Urinary bladder (tissue), 4 donors: ENCODE results near the gene FAM20A. TPM values are rescaled to one million over a fixed set of nuclear protein-coding genes. Genes with fewer than 3 reads are reported as not detected.
A peak's percentile ranks its signal among the peaks of the same experiment; 100 is the strongest.

Experiments used
- DNase-seq: peaks from one replicate; pipeline ENCODE4 v3.0.0-alpha.2; 2015; ENCODE audit errors: extremely low spot score
- H3K27ac ChIP-seq: one replicate; pipeline ENCODE4 v1.5.1; 2013; ENCODE audit warnings: low read depth, mild to moderate bottlenecking, moderate library complexity
- H3K36me3 ChIP-seq: one replicate; pipeline ENCODE4 v1.6.1; 2013; ENCODE audit warnings: mild to moderate bottlenecking, moderate library complexity; ENCODE audit not compliant: insufficient read depth
- H3K4me1 ChIP-seq: one replicate; pipeline ENCODE4 v1.6.1; 2013; ENCODE audit warnings: mild to moderate bottlenecking, moderate library complexity; ENCODE audit not compliant: insufficient read depth
- H3K4me3 ChIP-seq: one replicate; pipeline ENCODE4 v1.5.1; 2013; ENCODE audit warnings: low read depth, low read length
- WGBS: extraction: QIAGEN DNeasy Blood & Tissue Kit; methylation state at CpG from one replicate; pipeline ENCODE4 v1.1.7; 2013; 5-methylcytosine and 5-hydroxymethylcytosine counted together
- polyA plus RNA-seq: library from polyadenylated mRNA; stranded (reverse); fragments of 200-250 nt; gene quantifications from one replicate; pipeline ENCODE4 v1.2.3, GENCODE V29; 2013
- total RNA-seq: library from RNA; depleted of rRNA; stranded (reverse); fragments of >200 nt; gene quantifications from one replicate; pipeline ENCODE4 v1.2.3, GENCODE V29; 2014
- donor health status: healthy with polysubstance abuse.
- donor health status: healthy.

FAM20A gene
- total and polyA plus RNA-seq, 2 donors, result 5.4 to 6.1 TPM

DNA sequence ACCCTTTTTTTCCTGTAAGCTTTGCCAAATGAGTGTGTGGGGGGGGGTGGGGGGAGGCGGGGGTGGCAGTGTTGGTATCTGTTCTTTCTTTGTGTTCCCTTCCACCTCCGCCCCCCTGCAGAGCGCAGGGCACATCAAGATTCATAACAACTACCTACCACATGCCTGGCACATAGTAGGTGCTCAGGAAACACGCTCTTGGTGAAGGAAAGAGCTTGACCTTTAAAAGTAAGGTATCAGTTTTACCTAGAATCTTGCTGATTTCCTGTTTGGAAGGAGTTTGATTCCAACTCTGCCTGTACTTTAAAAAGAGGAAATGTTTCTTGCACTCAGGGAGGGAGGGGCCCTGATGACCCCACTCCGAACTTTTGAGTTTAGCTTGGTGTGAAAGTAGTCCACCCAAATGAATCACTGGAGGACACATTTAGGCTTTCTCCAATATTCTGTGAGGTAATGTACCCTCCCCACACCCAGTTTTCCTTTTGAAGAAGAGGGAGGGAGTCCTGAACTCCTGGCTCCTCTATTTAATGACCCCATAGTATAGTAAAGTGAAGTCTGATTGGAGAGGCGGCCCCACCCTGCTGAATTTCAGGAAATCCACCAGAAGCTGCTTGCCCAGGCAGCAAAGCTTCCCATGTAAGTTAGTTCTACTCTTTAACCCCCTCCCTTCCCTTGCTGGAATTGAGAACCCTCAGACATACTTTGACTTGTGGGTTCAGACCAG, 560 bp upstream of the FAM20A start:
- H3K27ac ChIP-seq, result no peak overlapping the region
- no peak for DNase-seq
- 61% methylated on average over 6 of the region's 6 CpGs for WGBS
- H3K4me3 ChIP-seq, result peak overlapping the region; percentile 37
- peaks cover 2% of the 10 kb centered on the region for H3K4me1 ChIP-seq
- H3K36me3 ChIP-seq, result no peaks in the 10 kb centered on the region

DNA sequence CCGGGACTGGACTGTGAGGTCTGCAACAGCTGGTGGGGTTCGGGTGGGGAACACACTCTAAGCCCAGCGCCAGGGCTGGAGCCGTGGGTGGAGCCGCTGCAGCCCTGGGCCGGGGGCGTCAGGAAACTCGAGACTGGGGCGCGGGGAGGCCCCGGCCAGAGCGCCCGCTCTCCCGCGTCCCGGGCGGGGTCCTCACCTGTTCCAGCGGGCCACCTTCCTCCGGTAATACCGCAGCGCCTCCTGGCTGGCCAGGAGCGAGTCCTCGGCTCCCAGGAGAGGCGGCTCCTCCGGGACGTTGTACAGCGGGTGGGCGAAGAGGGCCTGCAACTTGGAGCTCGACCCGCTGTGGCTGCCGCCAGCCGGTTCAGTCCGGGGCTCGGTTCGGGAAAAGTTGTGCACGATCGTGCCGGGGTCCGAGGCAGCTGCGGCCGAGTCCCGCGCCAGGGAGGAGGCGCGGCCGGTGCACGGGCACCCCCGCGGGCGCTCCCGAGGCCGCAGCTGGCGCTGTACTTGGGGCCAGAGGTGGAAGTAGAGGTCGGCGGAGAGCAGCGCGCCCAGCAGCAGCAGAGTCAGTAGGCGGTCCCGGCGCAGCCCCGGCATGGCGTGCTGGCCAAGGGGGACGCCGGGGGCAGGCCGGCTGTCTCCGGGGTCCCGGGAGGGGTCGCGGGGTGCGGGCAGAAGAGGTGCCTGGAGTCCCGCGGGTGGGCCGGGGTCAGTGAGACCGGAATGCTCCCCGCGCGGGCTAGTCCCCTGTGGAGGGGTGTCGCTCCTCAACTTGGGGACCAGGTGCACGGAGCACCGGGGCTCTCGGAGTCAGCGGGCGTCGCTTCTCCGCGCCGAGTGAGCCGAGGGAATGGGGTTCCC, 868 bp downstream of the FAM20A start:
- Histone ChIP-seq H3K27ac (no peak overlapping the region), H3K36me3 (no peaks in the 10 kb centered on the region), H3K4me3 (peak overlapping the region; percentile 37), H3K4me1 (peaks cover 2% of the 10 kb centered on the region)
- 2% methylated on average over 88 of the region's 88 CpGs for WGBS
- no peak for DNase-seq

DNA sequence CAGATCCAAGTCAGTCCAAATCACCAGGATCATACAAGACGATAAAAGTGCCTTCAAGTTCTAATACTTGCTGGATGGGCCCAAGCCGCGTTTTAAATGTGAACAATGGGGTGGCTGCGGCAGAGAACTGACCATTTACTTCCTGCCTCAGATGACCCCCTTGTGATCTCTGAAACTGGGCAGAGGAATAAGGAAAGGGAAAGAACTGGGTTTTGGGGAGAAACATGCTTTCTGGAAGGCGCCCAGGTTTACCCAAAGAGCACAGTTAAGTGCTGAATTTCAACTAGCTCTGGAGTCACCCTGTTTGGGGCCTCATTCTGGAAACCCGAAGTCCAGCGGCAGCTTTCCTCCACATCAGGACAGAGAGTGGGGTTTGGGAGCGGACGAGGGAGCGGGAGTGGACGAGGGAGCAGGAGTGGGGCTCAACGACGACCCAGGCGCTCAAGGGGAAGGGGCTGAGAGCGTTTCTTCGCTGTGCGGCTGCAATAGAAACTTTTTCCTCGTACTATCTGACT, 1.6 kb downstream of the FAM20A start:
- 37% methylated on average over 18 of the region's 18 CpGs for WGBS
- no peaks in the 10 kb centered on the region for H3K36me3 ChIP-seq
- no peak for DNase-seq
- H3K27ac ChIP-seq, result no peak overlapping the region
- H3K4me3 ChIP-seq, result peak overlapping the region; percentile 37
- H3K4me1 ChIP-seq, result no peaks in the 10 kb centered on the region

DNA sequence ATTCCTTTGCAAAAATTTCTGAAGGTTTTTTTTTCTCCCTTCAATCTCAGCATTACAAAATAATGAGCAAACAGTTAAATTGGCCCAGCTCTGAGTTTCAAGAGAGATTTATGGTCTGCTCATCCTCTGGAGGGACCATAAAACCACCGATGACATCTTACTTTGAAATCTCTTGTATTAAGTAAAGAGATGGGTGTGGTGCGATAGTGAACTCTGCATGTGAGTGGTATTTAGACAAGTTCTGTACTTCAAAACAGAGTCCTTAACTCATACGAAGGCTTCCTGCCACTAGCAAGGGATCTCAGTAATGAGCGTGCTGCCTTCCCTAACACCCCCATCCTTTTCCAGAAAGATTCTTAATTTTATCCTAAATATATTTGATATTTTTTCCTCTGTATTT, 2.1 kb downstream of the FAM20A start:
- H3K27ac ChIP-seq, result no peak overlapping the region
- H3K36me3 ChIP-seq, result no peaks in the 10 kb centered on the region
- no peaks in the 10 kb centered on the region for H3K4me1 ChIP-seq
- H3K4me3 ChIP-seq, result no peak overlapping the region
- no peak for DNase-seq
- 50% methylated on average over 4 of the region's 4 CpGs for WGBS

DNA sequence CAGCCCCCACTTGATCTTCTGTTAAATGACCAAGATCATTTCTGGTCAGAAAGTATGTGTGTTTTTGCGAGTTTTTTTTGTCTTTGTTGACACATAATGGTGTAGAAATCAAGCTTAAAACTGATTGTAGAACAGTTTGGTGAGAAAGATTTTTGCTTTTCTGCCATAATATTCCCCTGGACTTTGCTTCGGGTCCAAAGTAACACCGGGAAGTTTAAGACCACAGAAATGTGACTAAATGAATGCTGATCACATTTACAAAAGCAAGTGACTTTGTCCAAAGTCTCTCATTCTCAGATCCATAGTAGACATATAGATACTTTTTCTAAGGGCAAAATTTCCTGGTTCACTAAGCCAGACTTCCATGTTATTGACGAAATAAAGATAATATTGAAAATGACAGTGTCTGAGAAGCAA, 2.6 kb downstream of the FAM20A start:
- Histone ChIP-seq H3K36me3 (no peaks in the 10 kb centered on the region), H3K27ac (no peak overlapping the region), H3K4me1 (peaks cover 2% of the 10 kb centered on the region), H3K4me3 (no peak overlapping the region)
- 80% methylated on average over 4 of the region's 4 CpGs for WGBS
- DNase-seq, result no peak

DNA sequence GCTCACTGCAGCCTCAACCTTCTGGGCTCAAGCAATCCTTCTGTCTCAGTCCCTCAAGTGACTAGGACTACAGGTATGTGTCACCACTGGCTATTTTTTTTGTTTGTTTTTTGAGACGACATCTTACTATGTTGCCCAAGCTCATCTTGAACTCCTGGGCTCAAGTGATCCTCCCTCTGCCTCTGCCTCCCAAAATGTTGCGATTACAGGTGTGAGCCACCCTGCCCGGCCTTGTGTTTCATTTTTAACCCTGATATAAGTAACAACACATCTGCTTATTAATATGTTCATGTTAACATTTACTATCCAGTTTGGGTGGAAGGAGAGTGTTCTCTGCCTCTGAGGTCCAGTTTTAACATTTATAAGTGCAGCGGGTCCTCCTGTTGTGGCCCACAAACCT, 3.1 kb downstream of the FAM20A start:
- Histone ChIP-seq H3K4me3 (no peak overlapping the region), H3K27ac (no peak overlapping the region), H3K4me1 (peaks cover 2% of the 10 kb centered on the region), H3K36me3 (no peaks in the 10 kb centered on the region)
- no peak for DNase-seq
- WGBS, result 94% methylated on average over 4 of the region's 4 CpGs

DNA sequence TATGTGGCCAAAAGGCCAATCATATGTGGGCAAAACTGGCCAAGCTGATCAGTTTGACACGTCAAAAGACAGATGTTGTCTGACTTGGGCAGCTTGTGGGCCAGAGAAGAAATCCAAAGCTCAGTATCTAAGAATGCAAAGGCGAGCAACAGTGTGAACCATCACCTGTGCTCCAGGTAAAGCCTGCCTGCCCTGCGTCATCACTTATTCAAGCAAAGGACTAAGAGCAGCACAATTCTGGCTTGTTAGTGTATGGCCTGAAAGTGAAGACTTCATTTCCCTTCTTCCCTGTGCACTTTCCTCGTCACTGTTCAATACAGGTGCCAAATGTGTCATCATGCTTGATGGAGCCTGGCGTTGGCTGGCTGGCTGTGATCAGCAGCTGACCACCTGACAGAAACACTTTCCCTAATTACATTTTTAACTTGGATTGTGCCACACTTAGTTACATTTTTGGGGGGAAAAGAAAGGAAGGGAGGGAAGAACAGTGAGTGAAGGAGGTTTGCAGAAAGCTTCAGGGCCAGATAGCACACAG, 4.7 kb downstream of the FAM20A start:
- no peaks in the 10 kb centered on the region for H3K36me3 ChIP-seq
- H3K27ac ChIP-seq, result no peak overlapping the region
- H3K4me3 ChIP-seq, result no peak overlapping the region
- H3K4me1 ChIP-seq, result peaks cover 2% of the 10 kb centered on the region
- WGBS, result 95% methylated on average over 5 of the region's 5 CpGs
- no peak for DNase-seq

DNA sequence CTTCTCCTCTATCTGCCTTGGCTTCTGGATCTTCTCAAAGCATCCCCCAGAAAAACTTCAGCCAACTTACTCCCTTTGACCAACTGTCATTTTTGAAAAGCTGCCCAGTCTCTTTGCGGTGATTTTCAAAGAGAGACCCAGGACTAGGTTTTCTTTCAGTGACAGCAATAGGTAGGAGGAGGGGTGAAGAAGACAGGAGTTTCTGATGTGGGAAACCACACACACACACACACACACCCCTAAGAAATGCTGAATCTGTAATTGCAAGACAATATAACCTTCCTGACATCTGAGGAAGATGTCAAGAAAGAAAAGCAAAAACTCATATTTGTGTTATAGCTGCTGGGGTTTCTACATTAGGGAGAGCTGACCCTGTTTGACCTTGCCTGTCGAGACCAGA, 5.2 kb downstream of the FAM20A start:
- no peak overlapping the region for H3K4me3 ChIP-seq
- peaks cover 2% of the 10 kb centered on the region for H3K4me1 ChIP-seq
- no peak overlapping the region for H3K27ac ChIP-seq
- no peaks in the 10 kb centered on the region for H3K36me3 ChIP-seq
- 77% methylated on average over 2 of the region's 2 CpGs for WGBS
- DNase-seq, result no peak

DNA sequence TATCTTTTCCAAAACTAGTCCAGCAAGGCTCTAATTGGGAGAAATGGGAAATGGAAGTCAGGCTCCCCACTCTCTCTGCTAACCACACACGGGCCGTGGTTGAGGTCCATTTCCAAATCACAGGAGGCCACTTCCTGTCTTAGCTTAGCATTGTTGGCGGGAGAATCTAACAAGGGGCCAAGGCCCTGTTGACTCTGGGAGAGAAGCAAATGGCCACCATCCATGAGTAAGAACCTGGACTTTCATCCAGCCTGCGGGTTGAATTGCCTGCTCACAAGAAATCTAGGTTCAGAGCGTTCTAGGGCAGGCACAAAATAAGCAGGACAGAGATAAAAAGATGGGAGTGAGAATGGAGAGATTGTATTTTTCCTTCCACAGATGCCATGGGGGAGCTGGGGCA, 5.7 kb downstream of the FAM20A start:
- DNase-seq, result no peak
- Histone ChIP-seq H3K4me1 (peaks cover 2% of the 10 kb centered on the region), H3K36me3 (no peaks in the 10 kb centered on the region), H3K27ac (no peak overlapping the region), H3K4me3 (no peak overlapping the region)
- 83% methylated on average over 5 of the region's 5 CpGs for WGBS

DNA sequence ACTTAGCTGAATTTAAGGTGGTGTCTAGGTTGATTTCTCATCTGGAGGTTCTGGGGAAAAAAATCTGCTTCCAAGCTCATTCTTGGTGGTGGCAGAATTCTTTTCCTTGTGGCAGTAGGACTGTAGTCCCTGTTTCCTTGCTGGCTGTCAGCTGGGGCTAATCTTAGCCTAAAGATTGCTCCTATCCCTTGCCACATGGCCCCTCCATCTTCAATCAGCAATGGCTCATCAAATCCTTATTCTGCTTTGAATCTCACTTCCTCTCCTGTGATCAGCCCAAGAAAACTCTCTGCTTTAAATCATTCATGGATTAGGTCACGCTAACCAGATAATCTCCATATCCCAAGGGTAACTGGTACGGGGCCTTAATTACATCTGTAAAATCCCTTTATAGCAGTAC, 6.6 kb downstream of the FAM20A start:
- 91% methylated on average over 2 of the region's 2 CpGs for WGBS
- H3K36me3 ChIP-seq, result no peaks in the 10 kb centered on the region
- H3K27ac ChIP-seq, result no peak overlapping the region
- no peak for DNase-seq
- peaks cover 2% of the 10 kb centered on the region for H3K4me1 ChIP-seq
- H3K4me3 ChIP-seq, result no peak overlapping the region

DNA sequence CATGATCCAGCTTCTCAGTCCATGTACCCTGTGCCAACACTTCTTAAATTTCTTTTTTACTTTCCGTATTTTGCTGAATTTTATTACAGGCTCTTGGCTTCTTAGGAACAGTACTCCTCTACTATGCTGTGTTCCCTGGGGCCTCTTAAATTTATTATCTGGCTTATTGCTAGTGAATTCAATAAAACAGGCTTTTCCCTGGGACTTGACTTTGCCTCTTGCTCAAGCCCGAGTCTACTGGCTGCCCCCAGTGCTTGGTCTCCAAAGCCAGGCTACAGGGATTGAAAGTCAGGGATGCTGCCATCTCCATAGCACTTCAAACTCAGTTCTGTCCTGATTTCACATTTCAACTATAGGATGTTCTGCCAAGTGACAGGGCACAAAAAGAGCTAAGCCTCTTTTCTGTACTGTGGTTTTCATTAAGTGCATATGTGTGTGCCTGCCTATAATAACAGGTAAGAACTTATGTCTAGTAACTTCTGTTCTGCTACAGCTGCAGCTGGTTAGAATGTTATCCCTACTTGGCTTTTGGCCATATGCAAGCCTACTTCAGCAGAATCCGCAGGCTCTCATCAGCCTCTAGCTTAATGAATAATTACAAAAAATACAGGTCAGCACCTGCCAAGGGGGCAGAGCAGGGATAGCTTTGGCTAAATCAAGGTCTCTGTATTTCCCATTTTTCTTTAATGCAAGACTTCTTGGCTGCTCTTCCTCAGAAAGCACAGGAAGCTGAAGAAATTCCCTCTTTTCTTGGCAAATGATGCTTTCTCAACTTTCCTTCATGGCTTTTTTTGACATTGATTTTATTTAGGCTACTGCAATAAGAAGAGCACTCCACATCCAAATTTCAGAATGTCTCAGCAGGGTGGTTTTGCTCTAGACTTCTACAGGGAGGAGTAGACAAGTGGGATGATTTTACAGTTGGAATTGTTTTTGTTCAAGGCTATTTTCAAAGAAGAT, 8.2 kb downstream of the FAM20A start:
- Histone ChIP-seq H3K4me3 (no peak overlapping the region), H3K27ac (no peak overlapping the region), H3K4me1 (peaks cover 2% of the 10 kb centered on the region), H3K36me3 (no peaks in the 10 kb centered on the region)
- DNase-seq, result peak; percentile 63
- 41% methylated on average over 3 of the region's 3 CpGs for WGBS

DNA sequence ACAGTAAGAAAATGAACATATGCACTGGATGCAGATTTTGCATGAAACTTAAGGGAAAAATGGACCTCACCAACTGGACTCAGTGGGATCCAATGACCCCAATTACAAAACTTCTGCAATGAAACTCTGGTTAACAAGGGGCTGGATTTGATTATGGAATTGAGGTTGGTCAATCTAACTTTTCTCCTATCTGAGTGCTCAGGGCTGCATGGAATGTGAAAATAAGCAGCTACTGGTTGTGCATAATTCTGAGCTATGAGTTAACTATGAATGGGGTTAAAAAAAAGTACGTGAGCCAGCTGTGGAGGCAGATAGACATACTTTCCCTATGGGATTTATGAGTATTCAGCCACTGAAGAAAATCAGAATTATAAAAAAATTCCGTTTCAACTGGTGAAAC, 9.2 kb downstream of the FAM20A start:
- Histone ChIP-seq H3K4me1 (peaks cover 2% of the 10 kb centered on the region), H3K36me3 (no peaks in the 10 kb centered on the region), H3K4me3 (no peak overlapping the region), H3K27ac (no peak overlapping the region)
- 59% methylated on average over 2 of the region's 2 CpGs for WGBS
- no peak for DNase-seq

DNA sequence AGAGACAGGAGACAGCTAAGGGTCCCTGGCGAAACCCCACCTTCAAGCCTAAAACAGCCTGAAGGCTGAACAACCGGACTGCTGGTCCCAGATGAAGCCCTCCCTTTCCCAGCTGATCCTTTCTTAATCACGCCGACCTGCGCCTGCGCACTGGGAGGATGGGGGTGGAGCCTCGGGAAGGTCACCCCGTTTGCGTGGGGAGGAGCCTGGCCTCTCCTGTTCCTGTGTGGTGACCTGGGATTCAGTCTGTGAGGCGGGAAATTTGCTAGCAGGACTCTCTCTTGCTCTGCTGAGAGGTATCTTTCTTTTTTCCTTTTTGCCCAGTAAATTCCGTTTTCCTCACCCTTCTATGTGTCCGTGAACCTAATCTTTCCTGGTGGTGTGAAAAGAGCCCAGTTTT, 9.6 kb downstream of the FAM20A start:
- Histone ChIP-seq H3K4me3 (no peak overlapping the region), H3K27ac (no peak overlapping the region), H3K4me1 (peaks cover 2% of the 10 kb centered on the region), H3K36me3 (no peaks in the 10 kb centered on the region)
- 88% methylated on average over 12 of the region's 12 CpGs for WGBS
- DNase-seq, result no peak
